PC-3 (cell line): ENCODE measurements around the gene NCMAP.
"Not testable (repeated sequence)": the region's sequence is repeated elsewhere in the genome, so short reads cannot be mapped to it uniquely, and the experiment has no call there.

Experiments
- EZH2 ChIP-seq: fragments of 300-600 bp; sonication (generic); IDR thresholded peaks from one replicate; pipeline ENCODE4 v1.6.1; 2017; ENCODE audit warnings: antibody characterized with exemption, mild to moderate bottlenecking, low read length; ENCODE audit not compliant: unreplicated experiment
- EZH2phosphoT487 ChIP-seq: fragments of 300-600 bp; sonication (generic); IDR thresholded peaks from 2 replicates; pipeline ENCODE4 v1.6.1; 2018; ENCODE audit warnings: mild to moderate bottlenecking, antibody characterized with exemption, low read length, borderline replicate concordance
- TF ChIP-seq, protein P1 (sequence below): fragments of 300-600 bp; sonication (generic); conservative IDR thresholded peaks from 2 replicates; pipeline ENCODE4 v1.5.1; 2017; ENCODE audit warnings: antibody characterized with exemption, low read depth, mild to moderate bottlenecking, low read length

DNA sequence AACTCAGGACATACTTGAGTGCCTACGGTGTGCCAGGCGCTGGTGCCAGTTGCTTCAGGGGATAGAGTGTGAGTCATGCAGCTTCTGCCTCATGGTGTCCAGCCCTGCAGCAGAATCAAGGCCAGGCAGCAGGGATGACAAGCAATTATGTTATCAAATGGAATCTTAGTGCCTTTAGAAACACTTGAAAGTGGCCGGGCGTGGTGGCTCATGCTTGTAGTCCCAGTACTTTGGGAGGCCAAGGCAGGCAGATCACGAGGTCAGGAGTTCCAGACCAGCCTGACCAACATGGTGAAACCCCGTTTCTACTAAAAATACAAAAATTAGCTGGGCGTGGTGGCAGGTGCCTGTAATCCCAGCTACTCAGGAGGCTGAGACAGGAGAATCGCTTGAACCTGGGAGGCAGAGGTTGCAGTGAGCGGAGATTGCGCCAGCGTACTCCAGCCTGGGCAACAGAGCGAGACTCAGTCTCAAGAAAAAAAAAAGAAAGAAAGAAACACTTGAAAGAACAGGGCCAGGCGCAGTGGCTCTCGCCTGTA, 40.1 kb upstream of the NCMAP start:
- not testable (repeated sequence) for TF ChIP-seq EZH2, EZH2phosphoT487
- TF ChIP-seq, protein P1, sequence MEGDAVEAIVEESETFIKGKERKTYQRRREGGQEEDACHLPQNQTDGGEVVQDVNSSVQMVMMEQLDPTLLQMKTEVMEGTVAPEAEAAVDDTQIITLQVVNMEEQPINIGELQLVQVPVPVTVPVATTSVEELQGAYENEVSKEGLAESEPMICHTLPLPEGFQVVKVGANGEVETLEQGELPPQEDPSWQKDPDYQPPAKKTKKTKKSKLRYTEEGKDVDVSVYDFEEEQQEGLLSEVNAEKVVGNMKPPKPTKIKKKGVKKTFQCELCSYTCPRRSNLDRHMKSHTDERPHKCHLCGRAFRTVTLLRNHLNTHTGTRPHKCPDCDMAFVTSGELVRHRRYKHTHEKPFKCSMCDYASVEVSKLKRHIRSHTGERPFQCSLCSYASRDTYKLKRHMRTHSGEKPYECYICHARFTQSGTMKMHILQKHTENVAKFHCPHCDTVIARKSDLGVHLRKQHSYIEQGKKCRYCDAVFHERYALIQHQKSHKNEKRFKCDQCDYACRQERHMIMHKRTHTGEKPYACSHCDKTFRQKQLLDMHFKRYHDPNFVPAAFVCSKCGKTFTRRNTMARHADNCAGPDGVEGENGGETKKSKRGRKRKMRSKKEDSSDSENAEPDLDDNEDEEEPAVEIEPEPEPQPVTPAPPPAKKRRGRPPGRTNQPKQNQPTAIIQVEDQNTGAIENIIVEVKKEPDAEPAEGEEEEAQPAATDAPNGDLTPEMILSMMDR: not testable (repeated sequence)
